DND-41 (cell line): Measurements from ENCODE around the gene ALKBH2.

Experiments used
- ATAC-seq: fragments of 200-7000 bp; cut with Tn5 transposase; 3 replicates; pipeline ENCODE4 v1.9.1; 2021; ENCODE audit warnings: low read depth; ENCODE audit not compliant: insufficient read depth
- DNase-seq: peaks from one replicate; pipeline ENCODE4 v3.0.0-alpha.2; 2020
- H2AFZ ChIP-seq: 2 replicates; pipeline ENCODE4 v1.6.0; 2012; ENCODE audit warnings: low read depth, low read length
- H3K27ac ChIP-seq: 2 replicates; pipeline ENCODE4 v1.5.1; 2012; ENCODE audit warnings: low read length, inconsistent platforms
- H3K27me3 ChIP-seq: fragments of 200-600 bp; sonication (generic); 2 replicates; pipeline ENCODE4 v1.6.0; 2012; ENCODE audit warnings: low read length, mild to moderate bottlenecking, inconsistent platforms; ENCODE audit not compliant: insufficient read depth, poor library complexity
- H3K36me3 ChIP-seq: 2 replicates; pipeline ENCODE4 v1.5.1; 2012; ENCODE audit warnings: low read length, inconsistent platforms; ENCODE audit not compliant: insufficient read depth
- H3K4me1 ChIP-seq: 2 replicates; pipeline ENCODE4 v1.5.1; 2012; ENCODE audit warnings: mild to moderate bottlenecking, low read length; ENCODE audit not compliant: insufficient read depth
- H3K4me2 ChIP-seq: 2 replicates; pipeline ENCODE4 v1.6.0; 2012; ENCODE audit warnings: mild to moderate bottlenecking, moderate library complexity, low read length, inconsistent platforms; ENCODE audit not compliant: insufficient read depth
- H3K4me3 ChIP-seq, 2 experiments: fragments of 200-600 bp in 1 of 2; shearing (Covaris generic) in 1 of 2; 2 replicates each; pipeline ENCODE4 v1.5.1; 2012 to 2016; ENCODE audit warnings: inconsistent platforms in 2 of 2, low read length in 2 of 2, mild to moderate bottlenecking in 2 of 2, low read depth in 1 of 2, moderate library complexity in 1 of 2
- H3K79me2 ChIP-seq: 2 replicates; pipeline ENCODE4 v1.6.0; 2012; ENCODE audit warnings: low read length, inconsistent platforms; ENCODE audit not compliant: insufficient read depth
- H3K9ac ChIP-seq: 2 replicates; pipeline ENCODE4 v1.6.0; 2012; ENCODE audit warnings: low read depth, mild to moderate bottlenecking, inconsistent platforms, low read length, moderate library complexity
- H3K9me3 ChIP-seq: 2 replicates; pipeline ENCODE4 v1.5.1; 2012; ENCODE audit warnings: low read length, moderate library complexity, mild to moderate bottlenecking, inconsistent platforms; ENCODE audit not compliant: insufficient read depth, severe bottlenecking
- H4K20me1 ChIP-seq: 2 replicates; pipeline ENCODE4 v1.6.0; 2012; ENCODE audit warnings: low read length; ENCODE audit not compliant: insufficient read depth
- CTCF ChIP-seq: IDR thresholded peaks from 2 replicates; pipeline ENCODE4 v1.5.1; 2012; ENCODE audit warnings: borderline replicate concordance, low read length, moderate library complexity, mild to moderate bottlenecking; ENCODE audit not compliant: poor library complexity, severe bottlenecking; ENCODE audit errors: extremely low read depth
- EZH2 ChIP-seq: IDR thresholded peaks from 3 replicates; pipeline ENCODE4 v1.6.1; 2012; ENCODE audit warnings: borderline replicate concordance, low read depth, mild to moderate bottlenecking, moderate library complexity, low read length, inconsistent platforms; ENCODE audit not compliant: severe bottlenecking

ALKBH2 gene

DNA sequence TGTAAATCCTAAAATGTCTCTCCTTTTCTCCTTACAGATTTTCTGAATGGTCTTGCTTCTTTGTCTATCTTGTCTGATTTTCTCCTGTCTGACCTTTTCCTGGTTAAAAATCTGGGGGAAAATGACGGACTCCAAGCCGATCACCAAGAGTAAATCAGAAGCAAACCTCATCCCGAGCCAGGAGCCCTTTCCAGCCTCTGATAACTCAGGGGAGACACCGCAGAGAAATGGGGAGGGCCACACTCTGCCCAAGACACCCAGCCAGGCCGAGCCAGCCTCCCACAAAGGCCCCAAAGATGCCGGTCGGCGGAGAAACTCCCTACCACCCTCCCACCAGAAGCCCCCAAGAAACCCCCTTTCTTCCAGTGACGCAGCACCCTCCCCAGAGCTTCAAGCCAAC lies 46.1 kb upstream of the ALKBH2 start:
- Histone ChIP-seq H3K9me3 (no peaks in the 10 kb centered on the region), H3K79me2 (no peaks in the 10 kb centered on the region), H3K27ac (no peak overlapping the region), H3K4me3 (no peak overlapping the region), H3K4me2 (no peak overlapping the region), H2AFZ (no peak overlapping the region), H3K4me1 (no peaks in the 10 kb centered on the region), H3K27me3 (no peaks in the 10 kb centered on the region), H3K9ac (no peak overlapping the region), H4K20me1 (no peaks in the 10 kb centered on the region), H3K36me3 (no peaks in the 10 kb centered on the region)
- TF ChIP-seq CTCF (no peak), EZH2 (no peak)
- ATAC-seq (no peak), DNase-seq (no peak)

GRCh38 chr12:109137055-109137454 lies 43.8 kb upstream of the ALKBH2 start:
- Histone ChIP-seq H2AFZ (no peak overlapping the region), H3K4me1 (no peaks in the 10 kb centered on the region), H3K36me3 (no peaks in the 10 kb centered on the region), H3K9me3 (no peaks in the 10 kb centered on the region), H3K9ac (no peak overlapping the region), H4K20me1 (no peaks in the 10 kb centered on the region), H3K79me2 (no peaks in the 10 kb centered on the region), H3K27me3 (no peaks in the 10 kb centered on the region), H3K27ac (no peak overlapping the region), H3K4me2 (no peak overlapping the region), H3K4me3 (no peak overlapping the region)
- TF ChIP-seq EZH2, result no peak
- TF ChIP-seq CTCF, result no peak
- no peak for ATAC-seq
- DNase-seq, result no peak

DNA sequence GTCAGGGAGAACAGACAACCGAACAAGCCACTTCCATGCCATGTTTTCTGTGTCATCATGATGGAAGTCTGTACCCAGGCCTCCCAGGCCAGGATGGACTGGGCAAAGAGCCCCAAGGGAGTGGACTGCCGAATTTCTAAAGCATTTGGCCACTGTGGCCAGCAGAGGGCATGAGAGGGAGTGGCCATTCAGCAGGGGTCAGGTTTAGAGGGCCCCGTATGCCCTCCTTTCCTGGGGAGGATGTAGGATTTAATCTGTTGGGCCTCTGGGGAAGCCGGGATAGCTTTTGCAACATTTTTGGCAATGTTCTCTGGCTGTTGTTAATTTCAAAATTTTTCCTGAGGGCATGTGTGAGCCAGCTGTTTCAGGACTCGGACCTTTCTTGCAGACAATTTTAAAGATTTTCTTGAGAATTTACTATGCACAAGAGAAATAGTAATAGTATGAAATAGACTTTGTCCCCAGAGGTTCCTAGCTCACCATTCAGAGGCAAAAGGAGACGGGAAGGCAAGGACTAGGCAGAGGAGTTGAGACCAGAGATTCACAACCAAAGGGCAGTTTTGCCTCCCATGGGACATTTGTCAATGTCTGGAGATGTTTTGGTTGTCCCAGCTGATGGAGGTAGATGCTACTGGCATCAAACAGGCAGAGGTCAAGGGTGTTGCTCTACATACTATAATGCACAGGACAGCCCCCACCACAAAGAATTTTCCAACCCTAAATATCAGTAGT lies 41.1 kb upstream of the ALKBH2 start:
- Histone ChIP-seq H3K9me3 (no peaks in the 10 kb centered on the region), H3K27me3 (no peaks in the 10 kb centered on the region), H3K4me2 (no peak overlapping the region), H2AFZ (no peak overlapping the region), H3K36me3 (no peaks in the 10 kb centered on the region), H3K4me1 (no peaks in the 10 kb centered on the region), H3K4me3 (no peak overlapping the region), H3K9ac (no peak overlapping the region), H3K27ac (no peak overlapping the region), H3K79me2 (no peaks in the 10 kb centered on the region), H4K20me1 (no peaks in the 10 kb centered on the region; the same call in 1 of the 2 replicates)
- peak; percentile 32 for TF ChIP-seq CTCF
- no peak for TF ChIP-seq EZH2
- ATAC-seq, result no peak
- DNase-seq, result no peak
